Stimulated activated CD4-positive, alpha-beta T cell treated with anti-CD3 and anti-CD28 coated beads, Interleukin-15, amount 100 ng/mL, for 48 hours (primary cell): ENCODE measurements around the gene RARG.

Source experiments
- DNase-seq, 2 donors: peaks; one replicate each; pipeline ENCODE4 v3.0.0-alpha.2; 2020; ENCODE audit warnings: low read depth in 2 of 2

The RARG gene

GRCh38 chr12:53244337-53244736 lies 12.3 kb upstream of the RARG start:
- DNase-seq = no peak

GRCh38 chr12:53241623-53242412 lies 9.8 kb upstream of the RARG start:
- no peak for DNase-seq

GRCh38 chr12:53239643-53240258 lies 7.7 kb upstream of the RARG start:
- DNase-seq = no peak

GRCh38 chr12:53236443-53237111 lies 4.6 kb upstream of the RARG start:
- no peak for DNase-seq

GRCh38 chr12:53235742-53236442 lies 3.9 kb upstream of the RARG start:
- no peak for DNase-seq

GRCh38 chr12:53235164-53235563 lies 3.2 kb upstream of the RARG start:
- DNase-seq = no peak

- no peak for DNase-seq
These were observed 2.4 kb upstream of the RARG start for GRCh38 chr12:53234271-53234914.

GRCh38 chr12:53233671-53234121 lies 1.7 kb upstream of the RARG start:
- DNase-seq = no peak

GRCh38 chr12:53232646-53233461 lies 845 bp upstream of the RARG start:
- no peak for DNase-seq

GRCh38 chr12:53231671-53231920 lies 413 bp downstream of the RARG start:
- DNase-seq = no peak

GRCh38 chr12:53230108-53230845 lies 1.7 kb downstream of the RARG start:
- DNase-seq = no peak

GRCh38 chr12:53229454-53229853 lies 2.6 kb downstream of the RARG start:
- DNase-seq = no peak

GRCh38 chr12:53227836-53228235 lies 4.2 kb downstream of the RARG start:
- no peak for DNase-seq

- no peak for DNase-seq
These were observed 4.7 kb downstream of the RARG start for GRCh38 chr12:53227341-53227740.

- DNase-seq = no peak
These were observed 5.2 kb downstream of the RARG start for GRCh38 chr12:53226815-53227214.

GRCh38 chr12:53225635-53226424 lies 6.2 kb downstream of the RARG start:
- no peak for DNase-seq

GRCh38 chr12:53224897-53225634 lies 6.9 kb downstream of the RARG start:
- no peak for DNase-seq

GRCh38 chr12:53224061-53224896 lies 7.7 kb downstream of the RARG start:
- no peak for DNase-seq
